OCI-LY7 (cell line): ENCODE data around the gene SLC10A3.

ENCODE experiments used
- EZH2phosphoT487 ChIP-seq: fragments of 200-600 bp; sonication (generic); IDR thresholded peaks from 2 replicates; pipeline ENCODE4 v1.6.1; 2018; ENCODE audit warnings: low read depth, borderline replicate concordance, mild to moderate bottlenecking, mixed run types, antibody characterized with exemption, low read length, moderate library complexity, mixed read lengths
- TF ChIP-seq, protein P1 (sequence below): fragments of 200-600 bp; sonication (generic); conservative IDR thresholded peaks from 2 replicates; pipeline ENCODE4 v1.5.1; 2014; ENCODE audit warnings: mild to moderate bottlenecking, antibody characterized with exemption, low read length, moderate library complexity, mixed read lengths

DNA sequence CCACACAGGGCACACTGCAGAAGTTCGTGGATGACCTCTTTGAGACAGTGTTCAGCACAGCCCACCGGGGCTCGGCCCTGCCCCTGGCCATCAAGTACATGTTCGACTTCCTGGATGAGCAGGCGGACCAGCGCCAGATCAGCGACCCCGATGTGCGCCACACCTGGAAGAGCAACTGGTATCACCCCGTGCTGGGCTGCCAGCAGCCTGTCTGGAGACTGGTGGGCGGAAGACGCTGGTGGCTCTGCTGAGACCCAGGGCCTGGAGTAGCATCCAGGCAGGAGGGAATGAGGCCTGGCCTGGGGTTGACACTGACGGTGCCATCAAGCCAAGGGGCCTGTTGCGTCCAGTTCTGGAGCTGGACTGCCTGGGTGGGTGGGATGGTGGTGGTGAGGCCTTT, 20.0 kb downstream of the SLC10A3 start:
- TF ChIP-seq, protein P1, sequence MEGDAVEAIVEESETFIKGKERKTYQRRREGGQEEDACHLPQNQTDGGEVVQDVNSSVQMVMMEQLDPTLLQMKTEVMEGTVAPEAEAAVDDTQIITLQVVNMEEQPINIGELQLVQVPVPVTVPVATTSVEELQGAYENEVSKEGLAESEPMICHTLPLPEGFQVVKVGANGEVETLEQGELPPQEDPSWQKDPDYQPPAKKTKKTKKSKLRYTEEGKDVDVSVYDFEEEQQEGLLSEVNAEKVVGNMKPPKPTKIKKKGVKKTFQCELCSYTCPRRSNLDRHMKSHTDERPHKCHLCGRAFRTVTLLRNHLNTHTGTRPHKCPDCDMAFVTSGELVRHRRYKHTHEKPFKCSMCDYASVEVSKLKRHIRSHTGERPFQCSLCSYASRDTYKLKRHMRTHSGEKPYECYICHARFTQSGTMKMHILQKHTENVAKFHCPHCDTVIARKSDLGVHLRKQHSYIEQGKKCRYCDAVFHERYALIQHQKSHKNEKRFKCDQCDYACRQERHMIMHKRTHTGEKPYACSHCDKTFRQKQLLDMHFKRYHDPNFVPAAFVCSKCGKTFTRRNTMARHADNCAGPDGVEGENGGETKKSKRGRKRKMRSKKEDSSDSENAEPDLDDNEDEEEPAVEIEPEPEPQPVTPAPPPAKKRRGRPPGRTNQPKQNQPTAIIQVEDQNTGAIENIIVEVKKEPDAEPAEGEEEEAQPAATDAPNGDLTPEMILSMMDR, result no peak
- no peak for TF ChIP-seq EZH2phosphoT487
